Hepatocyte (in vitro differentiated cells): ENCODE measurements around the gene LPP. TPM values are rescaled to one million over a fixed set of nuclear protein-coding genes. Genes with fewer than 3 reads are reported as not detected.

Experiments used
- DNase-seq: peaks from one replicate; pipeline ENCODE4 v3.0.0-alpha.2; 2016; ENCODE audit warnings: low spot score
- H2AFZ ChIP-seq: fragments of 200-600 bp; sonication (generic); 2 replicates; pipeline ENCODE4 v1.6.0; 2016; ENCODE audit warnings: antibody characterized with exemption, mild to moderate bottlenecking
- H3K27ac ChIP-seq: fragments of 200-600 bp; sonication (generic); 2 replicates; pipeline ENCODE4 v1.5.1; 2016; ENCODE audit warnings: mild to moderate bottlenecking
- H3K27me3 ChIP-seq: fragments of 200-600 bp; sonication (generic); 2 replicates; pipeline ENCODE4 v1.6.1; 2016
- H3K36me3 ChIP-seq: fragments of 200-600 bp; sonication (generic); replicated peaks from 2 replicates; pipeline ENCODE4 v1.5.1; 2016; ENCODE audit warnings: low read depth; ENCODE audit not compliant: insufficient read depth
- H3K4me1 ChIP-seq: fragments of 200-600 bp; sonication (generic); 2 replicates; pipeline ENCODE4 v1.5.1; 2016; ENCODE audit warnings: mild to moderate bottlenecking, moderate library complexity; ENCODE audit not compliant: insufficient read depth
- H3K4me2 ChIP-seq: fragments of 200-600 bp; sonication (generic); 2 replicates; pipeline ENCODE4 v1.6.0; 2016
- H3K4me3 ChIP-seq: fragments of 200-600 bp; sonication (generic); 2 replicates; pipeline ENCODE4 v1.5.1; 2016; ENCODE audit warnings: mild to moderate bottlenecking
- H3K79me2 ChIP-seq: fragments of 200-600 bp; sonication (generic); 2 replicates; pipeline ENCODE4 v1.6.0; 2017; ENCODE audit warnings: mild to moderate bottlenecking
- H3K9me2 ChIP-seq: fragments of 200-600 bp; sonication (generic); replicated peaks from 2 replicates; pipeline ENCODE4 v1.6.0; 2017; ENCODE audit warnings: mild to moderate bottlenecking; ENCODE audit not compliant: insufficient read depth
- H3K9me3 ChIP-seq: fragments of 200-600 bp; sonication (generic); 2 replicates; pipeline ENCODE4 v1.5.1; 2016; ENCODE audit warnings: low read depth, mild to moderate bottlenecking
- H4K20me1 ChIP-seq: fragments of 200-600 bp; sonication (generic); 2 replicates; pipeline ENCODE4 v1.6.0; 2016; ENCODE audit warnings: mild to moderate bottlenecking; ENCODE audit not compliant: insufficient read depth, poor library complexity, severe bottlenecking
- EZH2 ChIP-seq: fragments of 200-600 bp; sonication (generic); IDR thresholded peaks from 2 replicates; pipeline ENCODE4 v1.6.1; 2016; ENCODE audit warnings: antibody characterized with exemption, mild to moderate bottlenecking, borderline replicate concordance
- EZH2phosphoT487 ChIP-seq: fragments of 200-600 bp; sonication (generic); IDR thresholded peaks from one replicate; pipeline ENCODE4 v1.6.1; 2018; ENCODE audit warnings: antibody characterized with exemption, mild to moderate bottlenecking, low read depth, moderate library complexity; ENCODE audit not compliant: unreplicated experiment, severe bottlenecking
- WGBS: methylation state at CpG from one replicate; pipeline ENCODE4 v1.1.6; 2016; ENCODE audit warnings: low lambda C conversion rate; ENCODE audit errors: missing lambda C conversion rate; 5-methylcytosine and 5-hydroxymethylcytosine counted together
- polyA plus RNA-seq: library from polyadenylated mRNA; unstranded; fragments of >200 nt; fragmentation: Nextera tagmentation; extraction: Ambion mirVana; gene quantifications from 2 replicates; pipeline ENCODE4 v1.2.1, GENCODE V29; 2016
- total RNA-seq: library from RNA; depleted of rRNA; stranded (reverse); fragments of >200 nt; gene quantifications from 2 replicates; pipeline ENCODE4 v1.2.3, GENCODE V29; 2014
- TF ChIP-seq, protein P1 (sequence below): fragments of 200-600 bp; sonication (generic); IDR thresholded peaks from 2 replicates; pipeline ENCODE4 v1.5.1; 2016; ENCODE audit warnings: antibody characterized with exemption, mild to moderate bottlenecking; ENCODE audit not compliant: poor library complexity

The LPP gene
- total and polyA plus RNA-seq, 2 experiments from 2014 or later = 53.2 to 73.8 TPM

DNA sequence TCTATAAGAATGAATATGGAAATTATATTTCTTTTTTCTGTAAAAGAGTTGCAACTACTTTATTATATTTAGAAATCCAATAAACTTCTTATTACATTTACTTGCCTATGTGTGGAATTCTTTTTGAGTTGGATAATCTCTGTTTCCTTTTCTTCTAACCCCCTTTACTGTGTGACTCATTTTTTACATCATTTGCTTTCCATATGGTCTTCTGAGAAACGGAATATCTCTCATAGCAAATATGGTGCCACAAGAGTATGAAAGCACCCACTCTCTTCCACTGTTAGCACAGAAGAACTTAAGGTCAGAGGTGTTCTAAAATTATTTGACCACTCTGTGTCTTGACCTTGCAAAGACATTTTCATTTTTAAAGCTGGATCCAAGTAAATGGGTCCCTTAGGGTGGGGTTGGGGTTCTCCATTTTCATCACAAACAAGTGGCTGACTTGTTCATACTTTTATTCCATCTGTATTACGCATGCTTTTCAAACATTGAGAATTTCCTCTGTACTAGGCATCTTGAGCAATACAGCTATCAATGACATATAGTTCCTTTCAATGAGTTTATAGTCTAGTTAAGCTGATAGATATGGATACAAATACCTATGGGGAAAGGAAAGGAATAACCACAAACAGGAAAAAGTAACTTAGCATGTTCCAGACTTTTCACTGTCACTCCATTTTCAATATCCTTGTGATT lies 736.8 kb downstream of the LPP start:
- no peaks in the 10 kb centered on the region for H3K9me2 ChIP-seq
- TF ChIP-seq EZH2phosphoT487 (no peak), EZH2 (no peak)
- TF ChIP-seq, protein P1, sequence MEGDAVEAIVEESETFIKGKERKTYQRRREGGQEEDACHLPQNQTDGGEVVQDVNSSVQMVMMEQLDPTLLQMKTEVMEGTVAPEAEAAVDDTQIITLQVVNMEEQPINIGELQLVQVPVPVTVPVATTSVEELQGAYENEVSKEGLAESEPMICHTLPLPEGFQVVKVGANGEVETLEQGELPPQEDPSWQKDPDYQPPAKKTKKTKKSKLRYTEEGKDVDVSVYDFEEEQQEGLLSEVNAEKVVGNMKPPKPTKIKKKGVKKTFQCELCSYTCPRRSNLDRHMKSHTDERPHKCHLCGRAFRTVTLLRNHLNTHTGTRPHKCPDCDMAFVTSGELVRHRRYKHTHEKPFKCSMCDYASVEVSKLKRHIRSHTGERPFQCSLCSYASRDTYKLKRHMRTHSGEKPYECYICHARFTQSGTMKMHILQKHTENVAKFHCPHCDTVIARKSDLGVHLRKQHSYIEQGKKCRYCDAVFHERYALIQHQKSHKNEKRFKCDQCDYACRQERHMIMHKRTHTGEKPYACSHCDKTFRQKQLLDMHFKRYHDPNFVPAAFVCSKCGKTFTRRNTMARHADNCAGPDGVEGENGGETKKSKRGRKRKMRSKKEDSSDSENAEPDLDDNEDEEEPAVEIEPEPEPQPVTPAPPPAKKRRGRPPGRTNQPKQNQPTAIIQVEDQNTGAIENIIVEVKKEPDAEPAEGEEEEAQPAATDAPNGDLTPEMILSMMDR = no peak
- WGBS = 88% methylated on average over 2 of the region's 2 CpGs

DNA sequence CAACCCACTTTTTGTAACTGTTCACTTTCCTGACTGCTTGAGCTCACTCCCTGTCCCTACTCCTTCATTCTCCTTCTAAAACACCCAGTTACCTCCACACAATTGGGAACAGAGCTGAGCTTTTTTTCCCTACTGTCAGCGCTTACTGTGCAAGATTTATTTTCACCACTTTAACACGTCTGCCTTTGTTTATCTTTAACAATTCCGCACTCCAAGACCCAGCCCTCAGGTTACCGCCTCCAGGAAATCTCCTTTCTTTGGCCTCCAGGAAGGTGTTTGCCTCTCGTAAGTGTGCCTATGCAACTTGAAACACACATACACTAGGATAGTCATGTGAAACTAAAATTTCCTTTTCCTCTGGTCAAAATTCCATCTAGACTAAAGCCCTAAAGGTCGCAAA lies 745.9 kb downstream of the LPP start:
- no peak for DNase-seq
- no peaks in the 10 kb centered on the region for H3K27me3 ChIP-seq
- no peak overlapping the region for H2AFZ ChIP-seq
- H3K9me2 ChIP-seq = no peaks in the 10 kb centered on the region
- H3K27ac ChIP-seq = no peak overlapping the region
- no peaks in the 10 kb centered on the region for H4K20me1 ChIP-seq
- no peaks in the 10 kb centered on the region for H3K9me3 ChIP-seq
- TF ChIP-seq EZH2 (no peak), EZH2phosphoT487 (no peak)
- TF ChIP-seq, protein P1 = no peak
- 73% methylated on average over 6 of the region's 6 CpGs for WGBS
- H3K4me2 ChIP-seq = no peak overlapping the region
- H3K4me1 ChIP-seq = no peaks in the 10 kb centered on the region
- H3K79me2 ChIP-seq = no peaks in the 10 kb centered on the region
- H3K36me3 ChIP-seq = no peaks in the 10 kb centered on the region
- H3K4me3 ChIP-seq = no peak overlapping the region

More for the DNA sequence above, 736.8 kb downstream of the LPP start:
- no peaks in the 10 kb centered on the region for H3K27me3 ChIP-seq
- H3K4me3 ChIP-seq = no peak overlapping the region
- H3K9me3 ChIP-seq = no peaks in the 10 kb centered on the region
- H3K36me3 ChIP-seq = no peaks in the 10 kb centered on the region
- H3K4me1 ChIP-seq = no peaks in the 10 kb centered on the region
- H3K4me2 ChIP-seq = no peak overlapping the region
- H3K27ac ChIP-seq = no peak overlapping the region
- H4K20me1 ChIP-seq = no peaks in the 10 kb centered on the region
- no peaks in the 10 kb centered on the region for H3K79me2 ChIP-seq
- no peak for DNase-seq
- H2AFZ ChIP-seq = no peak overlapping the region

DNA sequence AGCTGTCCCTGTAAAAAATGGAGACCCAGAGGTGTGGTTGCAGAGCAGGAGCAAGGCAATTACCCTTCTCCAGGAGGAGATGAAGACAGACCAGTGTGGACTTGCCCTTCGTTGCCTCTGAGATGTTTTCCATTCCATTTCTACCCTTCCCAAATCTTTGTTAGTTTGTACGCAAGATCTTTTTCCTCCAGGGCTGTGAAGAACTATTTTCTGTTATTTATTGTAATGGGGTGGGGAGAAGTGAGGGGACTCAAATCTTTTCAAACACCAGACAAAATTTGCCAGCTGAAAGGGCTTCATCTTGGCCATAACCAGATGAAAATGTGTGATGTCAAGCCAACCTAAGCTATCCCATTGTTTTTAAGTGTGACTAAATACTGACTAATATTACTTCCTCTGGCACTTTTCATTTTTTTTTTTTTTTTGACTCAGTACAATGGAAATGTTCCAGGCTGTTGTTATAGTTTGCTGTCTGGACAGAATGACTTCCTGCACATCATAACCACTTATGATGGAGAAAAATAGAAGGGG lies 746.5 kb downstream of the LPP start:
- Histone ChIP-seq H2AFZ (no peak overlapping the region), H3K9me2 (no peaks in the 10 kb centered on the region), H3K27ac (no peak overlapping the region), H3K4me3 (no peak overlapping the region), H3K9me3 (no peaks in the 10 kb centered on the region), H3K4me1 (no peaks in the 10 kb centered on the region), H3K36me3 (no peaks in the 10 kb centered on the region), H3K27me3 (no peaks in the 10 kb centered on the region), H3K4me2 (no peak overlapping the region), H4K20me1 (no peaks in the 10 kb centered on the region), H3K79me2 (no peaks in the 10 kb centered on the region)
- DNase-seq = no peak
- no peak for TF ChIP-seq EZH2phosphoT487
- TF ChIP-seq, protein P1 = no peak
- 92% methylated on average over 2 of the region's 2 CpGs for WGBS
